PC-9 (cell line): ENCODE data around the gene ADSL. TPM values are rescaled to one million over a fixed set of nuclear protein-coding genes. Genes with fewer than 3 reads are reported as not detected.

Experiments used
- BruUV-seq: library from RNA; stranded (reverse); fragments of 400-500 nt; replicated peaks from 2 replicates; lab custom pipeline; 2021; lab: Mats Ljungman, UMichigan
- CTCF ChIA-PET: fragments of 300-600 bp; sonication (Branson Sonifier 250); formaldehyde crosslinking; loops from one replicate; lab custom pipeline; 2022; ENCODE audit warnings: antibody characterized with exemption; lab: Charles Lee
- POLR2A ChIA-PET: fragments of 300-600 bp; sonication (Branson Sonifier 250); formaldehyde crosslinking; loops from one replicate; lab custom pipeline; 2022; ENCODE audit warnings: antibody characterized with exemption; ENCODE audit not compliant: unreplicated experiment; lab: Charles Lee
- DNase-seq, 2 experiments: peaks; one replicate each; pipeline versions ENCODE4 v3.0.0 to v3.0.0-alpha.2; 2015 to 2022; ENCODE audit warnings: mixed read lengths in 1 of 2
- H2AFZ ChIP-seq: fragments of 200-600 bp; sonication (generic); 2 replicates; pipeline ENCODE4 v1.8.1; 2017; ENCODE audit warnings: antibody characterized with exemption
- H3F3A ChIP-seq: fragments of 200-600 bp; sonication (generic); 2 replicates; pipeline ENCODE4 v1.8.1; 2017; ENCODE audit warnings: antibody characterized with exemption, mild to moderate bottlenecking, low read depth; ENCODE audit not compliant: insufficient read depth
- H3K27ac ChIP-seq: fragments of 200-600 bp; sonication (generic); 2 replicates; pipeline ENCODE4 v1.6.1; 2016; ENCODE audit warnings: mixed run types
- H3K27me3 ChIP-seq: fragments of 200-600 bp; sonication (generic); 2 replicates; pipeline ENCODE4 v1.6.1; 2016; ENCODE audit warnings: low read depth, mixed run types; ENCODE audit not compliant: insufficient read depth
- H3K36me3 ChIP-seq: fragments of 200-600 bp; sonication (generic); 2 replicates; pipeline ENCODE4 v1.6.1; 2016; ENCODE audit warnings: low read depth, mixed run types
- H3K4me1 ChIP-seq: fragments of 200-600 bp; sonication (generic); replicated peaks from 2 replicates; pipeline ENCODE4 v1.6.1; 2016; ENCODE audit warnings: mixed run types; ENCODE audit not compliant: insufficient read depth
- H3K4me2 ChIP-seq: fragments of 200-600 bp; sonication (generic); 2 replicates; pipeline ENCODE4 v1.6.1; 2017; ENCODE audit warnings: mixed run types
- H3K4me3 ChIP-seq: fragments of 200-600 bp; sonication (generic); 2 replicates; pipeline ENCODE4 v1.6.1; 2016; ENCODE audit warnings: mixed run types
- H3K79me2 ChIP-seq: fragments of 200-600 bp; sonication (generic); 2 replicates; pipeline ENCODE4 v1.6.1; 2017; ENCODE audit warnings: low read depth, mixed run types
- H3K9me2 ChIP-seq: fragments of 200-600 bp; sonication (generic); 2 replicates; pipeline ENCODE4 v1.8.1; 2017; ENCODE audit warnings: mild to moderate bottlenecking; ENCODE audit not compliant: insufficient read depth
- H3K9me3 ChIP-seq: fragments of 200-600 bp; sonication (generic); 2 replicates; pipeline ENCODE4 v1.8.1; 2016; ENCODE audit warnings: low read depth; ENCODE audit not compliant: insufficient read depth
- H4K20me1 ChIP-seq: fragments of 200-600 bp; sonication (generic); 2 replicates; pipeline ENCODE4 v1.8.1; 2017; ENCODE audit not compliant: insufficient read depth
- CTCF ChIP-seq: fragments of 200-600 bp; sonication (generic); conservative IDR thresholded peaks from 2 replicates; pipeline ENCODE4 v1.6.1; 2017; ENCODE audit warnings: mixed run types, antibody characterized with exemption, mild to moderate bottlenecking, moderate library complexity
- EZH2 ChIP-seq: fragments of 200-600 bp; sonication (generic); IDR thresholded peaks from 2 replicates; pipeline ENCODE4 v1.8.0; 2017; ENCODE audit warnings: antibody characterized with exemption, low read depth
- intact Hi-C: fragments of 100-400 bp; cut with micrococcal nuclease; formaldehyde crosslinking; loops from one replicate; pipeline ENCODE4 v1.10.0; 2022; ENCODE audit not compliant: unreplicated experiment
- total RNA-seq: library from RNA; stranded (reverse); gene quantifications from 2 replicates; pipeline ENCODE4 v1.2.3, GENCODE V29; 2021

ADSL gene
- total RNA-seq, 1 experiment from 2014 or later: 56.2 TPM

GRCh38 chr22:40414838-40415505 is 68.7 kb downstream of the ADSL start:
- no peak overlapping the region for H3K4me2 ChIP-seq
- H3K4me1 ChIP-seq: peaks cover 6% of the 10 kb centered on the region
- H3K36me3 ChIP-seq: peaks cover 10% of the 10 kb centered on the region; the same call in 1 of the 2 replicates
- H3K4me3 ChIP-seq: no peak overlapping the region
- no peaks in the 10 kb centered on the region for H3K9me2 ChIP-seq
- no peak overlapping the region for H2AFZ ChIP-seq
- peaks cover under 1% of the 10 kb centered on the region; the same call in 1 of the 2 replicates for H4K20me1 ChIP-seq
- peaks cover 22% of the 10 kb centered on the region; the same call in 1 of the 2 replicates for H3F3A ChIP-seq
- no peak overlapping the region for H3K27ac ChIP-seq
- intact Hi-C loops: no loop called here
- no TSS peak for BruUV-seq
- no peaks in the 10 kb centered on the region for H3K9me3 ChIP-seq
- ChIA-PET CTCF (no interaction called here), POLR2A (no interaction called here)
- TF ChIP-seq CTCF: no peak
- TF ChIP-seq EZH2: no peak
- H3K79me2 ChIP-seq: no peaks in the 10 kb centered on the region
- no peak for DNase-seq
- H3K27me3 ChIP-seq: no peaks in the 10 kb centered on the region

- no peak for DNase-seq
- Histone ChIP-seq H3K4me3 (no peak overlapping the region), H3K79me2 (no peaks in the 10 kb centered on the region), H3K9me2 (no peaks in the 10 kb centered on the region), H2AFZ (no peak overlapping the region), H4K20me1 (no peaks in the 10 kb centered on the region), H3K4me1 (no peaks in the 10 kb centered on the region), H3K36me3 (peaks cover 10% of the 10 kb centered on the region; the same call in 1 of the 2 replicates), H3K27ac (no peak overlapping the region), H3K4me2 (no peak overlapping the region), H3F3A (peaks cover 22% of the 10 kb centered on the region; the same call in 1 of the 2 replicates), H3K9me3 (no peaks in the 10 kb centered on the region), H3K27me3 (no peaks in the 10 kb centered on the region)
- BruUV-seq: no TSS peak
- TF ChIP-seq EZH2: no peak
- intact Hi-C loops: no loop called here
- POLR2A ChIA-PET: no interaction called here
- CTCF ChIA-PET: no interaction called here
Measured at GRCh38 chr22:40415531-40416266, 69.4 kb downstream of the ADSL start.

GRCh38 chr22:40416267-40416570 is 69.9 kb downstream of the ADSL start:
- H3K27me3 ChIP-seq: no peaks in the 10 kb centered on the region

More at GRCh38 chr22:40416267-40416570, 69.9 kb downstream of the ADSL start:
- H3K79me2 ChIP-seq: no peaks in the 10 kb centered on the region
- no peak overlapping the region for H3K4me3 ChIP-seq
- intact Hi-C loops: no loop called here
- H3K9me2 ChIP-seq: no peaks in the 10 kb centered on the region
- peaks cover 19% of the 10 kb centered on the region; the same call in 1 of the 2 replicates for H3F3A ChIP-seq
- BruUV-seq: no TSS peak
- H3K36me3 ChIP-seq: peaks cover 9% of the 10 kb centered on the region; the same call in 1 of the 2 replicates
- no peaks in the 10 kb centered on the region for H3K4me1 ChIP-seq
- no peak overlapping the region for H2AFZ ChIP-seq
- no peak overlapping the region for H3K27ac ChIP-seq
- DNase-seq: no peak
- H4K20me1 ChIP-seq: no peaks in the 10 kb centered on the region
- ChIA-PET POLR2A (no interaction called here), CTCF (no interaction called here)
- no peak overlapping the region for H3K4me2 ChIP-seq
- no peaks in the 10 kb centered on the region for H3K9me3 ChIP-seq
- TF ChIP-seq EZH2: no peak
- TF ChIP-seq CTCF: no peak
